SK-N-SH (cell line): Measurements from ENCODE around the gene CNTNAP2. TPM values are rescaled to one million over a fixed set of nuclear protein-coding genes. Genes with fewer than 3 reads are reported as not detected.
"Not testable (repeated sequence)": the region's sequence is repeated elsewhere in the genome, so short reads cannot be mapped to it uniquely, and the experiment has no call there.

Source experiments
- CTCF ChIA-PET: fragments of 300-600, 350-600 bp; formaldehyde crosslinking; extraction: SDS; loops from one replicate; lab custom pipeline; 2021; lab: Yijun Ruan, JAX
- POLR2A ChIA-PET: fragments of 350-600 bp; sonication (Branson Sonifier 250); formaldehyde crosslinking; extraction: SDS; loops from one replicate; lab custom pipeline; 2020; ENCODE audit warnings: antibody characterized with exemption, inconsistent platforms; lab: Yijun Ruan, JAX
- DNase-seq: peaks from one replicate; pipeline ENCODE4 v3.0.0; 2012
- H2AFZ ChIP-seq: fragments of 200-600 bp; sonication (generic); 2 replicates; pipeline ENCODE4 v1.8.1; 2016; ENCODE audit warnings: antibody characterized with exemption, mild to moderate bottlenecking, low read depth
- H3F3A ChIP-seq: fragments of 200-600 bp; sonication (generic); replicated peaks from 2 replicates; pipeline ENCODE3; 2016; ENCODE audit warnings: antibody characterized with exemption, mild to moderate bottlenecking; ENCODE audit not compliant: insufficient read depth
- H3K27ac ChIP-seq, 2 experiments: fragments of 200-500 bp in 1 of 2; fragments of 200-600 bp in 1 of 2; sonication (Bioruptor generic) in 1 of 2; sonication (generic), shearing (Covaris generic) in 1 of 2; 2 replicates each; pipeline versions ENCODE4 v1.5.1 to v1.6.1; 2014 to 2016; ENCODE audit warnings: low read depth in 2 of 2, inconsistent platforms in 1 of 2, low read length in 1 of 2, mild to moderate bottlenecking in 1 of 2, mixed read lengths in 1 of 2
- H3K27me3 ChIP-seq: fragments of 200-600 bp; sonication (generic), shearing (Covaris generic); 2 replicates; pipeline ENCODE4 v1.6.1; 2016; ENCODE audit warnings: mixed run types; ENCODE audit not compliant: insufficient read depth
- H3K36me3 ChIP-seq, 2 experiments: fragments of 200-500 bp in 1 of 2; fragments of 200-600 bp in 1 of 2; sonication (Bioruptor generic) in 1 of 2; sonication (generic) in 1 of 2; replicated peaks in 1 of 2; 2 replicates each; pipeline versions ENCODE3 to v1.5.1; 2014 to 2016; ENCODE audit warnings: low read length in 1 of 2, mild to moderate bottlenecking in 1 of 2; ENCODE audit not compliant: insufficient read depth in 2 of 2, control insufficient read depth in 1 of 2
- H3K4me1 ChIP-seq, 2 experiments: fragments of 200-500 bp in 1 of 2; fragments of 200-600 bp in 1 of 2; sonication (Bioruptor generic) in 1 of 2; sonication (generic), shearing (Covaris generic) in 1 of 2; 2 replicates each; pipeline versions ENCODE4 v1.5.1 to v1.6.1; 2014 to 2016; ENCODE audit warnings: low read depth in 1 of 2, low read length in 1 of 2, mixed run types in 1 of 2; ENCODE audit not compliant: insufficient read depth in 2 of 2, control insufficient read depth in 1 of 2
- H3K4me2 ChIP-seq: fragments of 200-600 bp; sonication (generic), shearing (Covaris generic); 2 replicates; pipeline ENCODE4 v1.6.1; 2017; ENCODE audit warnings: mixed run types
- H3K4me3 ChIP-seq, 2 experiments: fragments of 200-500 bp in 1 of 2; fragments of 200-600 bp in 1 of 2; sonication (Bioruptor generic) in 1 of 2; sonication (generic), shearing (Covaris generic) in 1 of 2; 2 replicates each; pipeline versions ENCODE4 v1.5.1 to v1.8.1; 2014 to 2016; ENCODE audit warnings: low read depth in 2 of 2, inconsistent platforms in 1 of 2, low read length in 1 of 2, mild to moderate bottlenecking in 1 of 2, mixed read lengths in 1 of 2, moderate library complexity in 1 of 2
- H3K79me2 ChIP-seq: fragments of 200-600 bp; sonication (generic); 2 replicates; pipeline ENCODE4 v1.8.1; 2017; ENCODE audit warnings: mild to moderate bottlenecking; ENCODE audit not compliant: insufficient read depth
- H3K9ac ChIP-seq: fragments of 200-600 bp; sonication (generic); 2 replicates; pipeline ENCODE4 v1.6.1; 2017; ENCODE audit warnings: mixed run types
- H3K9me2 ChIP-seq: fragments of 200-600 bp; sonication (generic); 2 replicates; pipeline ENCODE4 v1.6.1; 2017; ENCODE audit warnings: mixed run types
- H3K9me3 ChIP-seq: fragments of 200-600 bp; sonication (generic); 2 replicates; pipeline ENCODE4 v1.6.1; 2017; ENCODE audit warnings: mixed run types, mild to moderate bottlenecking, moderate library complexity
- H4K20me1 ChIP-seq: fragments of 200-600 bp; sonication (generic); 2 replicates; pipeline ENCODE4 v1.6.1; 2017; ENCODE audit warnings: mild to moderate bottlenecking, mixed run types; ENCODE audit not compliant: insufficient read depth
- CHD2 ChIP-seq: fragments of 150-350 bp; IDR thresholded peaks from 2 replicates; pipeline ENCODE4 v1.6.1; 2018; ENCODE audit warnings: low read length; ENCODE audit not compliant: partially characterized antibody
- EP300 ChIP-seq, 2 experiments: IDR thresholded peaks; 2 replicates each; pipeline versions ENCODE4 v1.4.0 to v1.6.1; 2012; ENCODE audit warnings: borderline replicate concordance in 1 of 2, low read depth in 1 of 2, low read length in 1 of 2
- FOXJ3 ChIP-seq: sonication (generic); formaldehyde crosslinking; IDR thresholded peaks from 2 replicates; pipeline ENCODE4 v1.5.1; 2020; ENCODE audit warnings: mild to moderate bottlenecking, missing genetic modification reagents
- FOXM1 ChIP-seq: IDR thresholded peaks from 2 replicates; pipeline ENCODE4 v1.4.0; 2012; ENCODE audit warnings: low read depth, mild to moderate bottlenecking
- MEF2A ChIP-seq: IDR thresholded peaks from 2 replicates; pipeline ENCODE4 v1.4.0; 2012; ENCODE audit warnings: low read depth, borderline replicate concordance
- NRF1 ChIP-seq: IDR thresholded peaks from 2 replicates; pipeline ENCODE4 v1.6.1; 2012; ENCODE audit warnings: low read depth, mild to moderate bottlenecking, low read length
- POLR2AphosphoS5 ChIP-seq: IDR thresholded peaks from 2 replicates; pipeline ENCODE4 v1.6.1; 2012; ENCODE audit warnings: low read depth, low read length
- RCOR1 ChIP-seq: fragments of 150-350 bp; IDR thresholded peaks from 2 replicates; pipeline ENCODE4 v1.6.1; 2017; ENCODE audit warnings: antibody characterized with exemption, low read length
- RFX5 ChIP-seq: IDR thresholded peaks from 2 replicates; pipeline ENCODE4 v1.6.1; 2012; ENCODE audit warnings: mild to moderate bottlenecking, improper control_type of control experiment, low read length
- RXRA ChIP-seq: IDR thresholded peaks from 2 replicates; pipeline ENCODE4 v1.4.0; 2012; ENCODE audit warnings: low read depth, mild to moderate bottlenecking, borderline replicate concordance
- SIN3A ChIP-seq: IDR thresholded peaks from 2 replicates; pipeline ENCODE4 v1.6.1; 2012; ENCODE audit warnings: low read depth, mild to moderate bottlenecking, low read length, moderate library complexity, borderline replicate concordance
- TCF12 ChIP-seq: IDR thresholded peaks from 2 replicates; pipeline ENCODE4 v1.4.0; 2012
- TEAD4 ChIP-seq: IDR thresholded peaks from 2 replicates; pipeline ENCODE4 v1.4.0; 2012; ENCODE audit warnings: mild to moderate bottlenecking, borderline replicate concordance; ENCODE audit not compliant: insufficient read depth
- YY1 ChIP-seq: IDR thresholded peaks from 2 replicates; pipeline ENCODE4 v1.4.0; 2012; ENCODE audit warnings: low read depth, mild to moderate bottlenecking
- WGBS: methylation state at CpG from one replicate; pipeline ENCODE4 v1.1.6; 2017; ENCODE audit warnings: low lambda C conversion rate; 5-methylcytosine and 5-hydroxymethylcytosine counted together
- polyA plus RNA-seq, 3 experiments: library from polyadenylated mRNA; depleted of rRNA; stranded (reverse); fragments of >200 nt; gene quantifications; 2 replicates each; pipeline ENCODE4 v1.2.3, GENCODE V29; 2012
- TF ChIP-seq, protein P1 (sequence below): fragments of 150-350 bp; IDR thresholded peaks from 2 replicates; pipeline ENCODE4 v1.6.1; 2016; ENCODE audit warnings: mild to moderate bottlenecking, low read depth, low read length
- TF ChIP-seq, protein P2 (sequence below): IDR thresholded peaks from 2 replicates; pipeline ENCODE4 v1.6.1; 2012; ENCODE audit warnings: mild to moderate bottlenecking, low read depth, low read length, moderate library complexity

Gene CNTNAP2
- polyA plus RNA-seq, 1 of the 3 experiments (the other 2 are of a cell fraction) = 3.4 TPM

DNA sequence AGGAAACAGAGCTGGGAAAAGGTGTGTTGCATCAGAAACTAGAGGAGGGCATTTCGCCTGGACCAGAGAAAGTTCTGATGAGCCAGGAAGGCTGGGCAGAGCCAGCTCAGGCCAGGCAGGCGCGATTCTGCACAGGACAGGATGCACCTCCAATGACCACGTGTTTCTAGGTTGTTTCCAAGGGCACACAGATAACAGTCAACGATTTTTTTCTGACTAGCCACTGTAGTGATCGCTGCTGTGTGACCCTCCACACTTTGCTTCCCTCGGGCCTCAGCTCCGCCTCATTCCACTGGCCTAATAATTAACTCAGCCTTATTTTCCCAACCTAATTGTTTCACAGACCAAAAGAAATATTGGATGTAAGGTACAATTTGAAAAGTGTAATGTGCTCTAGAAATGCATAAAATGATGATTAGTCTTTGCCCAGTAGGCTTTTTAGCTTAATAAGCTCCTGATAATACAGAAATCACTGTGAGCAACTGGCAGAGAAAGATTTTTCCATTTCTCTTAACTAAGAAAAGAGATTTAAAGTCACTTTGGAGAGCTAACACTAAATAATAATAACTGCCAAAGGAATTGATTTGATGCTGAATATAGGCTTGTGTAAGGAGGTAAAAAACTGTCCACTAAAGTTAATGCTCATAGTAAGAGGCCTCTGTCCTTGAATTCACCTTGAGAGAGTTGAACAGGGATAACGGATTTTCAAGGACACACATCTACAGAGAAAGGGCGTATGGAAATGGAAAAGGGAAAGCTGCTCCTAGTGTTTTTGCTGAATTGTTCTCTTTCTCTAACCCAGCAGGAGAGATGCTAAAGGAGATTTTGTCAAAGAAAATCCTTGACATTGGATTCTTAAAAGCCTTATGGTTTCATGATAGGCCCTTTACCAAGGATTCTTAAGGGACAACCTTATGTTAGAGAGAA is 2183.0 kb downstream of the CNTNAP2 start:
- H3K9me2 ChIP-seq = no peaks in the 10 kb centered on the region
- no peaks in the 10 kb centered on the region for H3K9me3 ChIP-seq
- no peaks in the 10 kb centered on the region for H3K36me3 ChIP-seq
- no peak for DNase-seq
- H3K79me2 ChIP-seq = no peaks in the 10 kb centered on the region
- peaks cover 5 to 11% of the 10 kb centered on the region in 2 experiments; a peak in 2 of 4 replicates for H3K4me1 ChIP-seq
- H2AFZ ChIP-seq = no peak overlapping the region
- H3K4me3 ChIP-seq = no peak overlapping the region
- no peaks in the 10 kb centered on the region for H3K27me3 ChIP-seq
- H3K9ac ChIP-seq = no peak overlapping the region
- H3K4me2 ChIP-seq = no peak overlapping the region
- CTCF ChIA-PET = interaction anchor here (0.6 to 1.5 kb wide), 7 partner anchors 12 to 195 kb away, joined by 3 to 4 read pairs (median 3); no protein-coding TSS in a partner anchor
- H3F3A ChIP-seq = no peaks in the 10 kb centered on the region
- WGBS = 57% methylated on average over 10 of the region's 10 CpGs
- no peak for TF ChIP-seq POLR2AphosphoS5
- no peak for TF ChIP-seq EP300 (IDR thresholded peaks at IDR 0.05; ENCODE audit: borderline replicate concordance in 1 of 2, low read depth in 1 of 2, low read length in 1 of 2)
- TF ChIP-seq FOXJ3 (CRISPR knock-in tag) = no peak
- no peak for TF ChIP-seq FOXM1
- no peak for TF ChIP-seq TEAD4
- TF ChIP-seq RCOR1 = no peak
- TF ChIP-seq RXRA = no peak
- TF ChIP-seq, protein P1, sequence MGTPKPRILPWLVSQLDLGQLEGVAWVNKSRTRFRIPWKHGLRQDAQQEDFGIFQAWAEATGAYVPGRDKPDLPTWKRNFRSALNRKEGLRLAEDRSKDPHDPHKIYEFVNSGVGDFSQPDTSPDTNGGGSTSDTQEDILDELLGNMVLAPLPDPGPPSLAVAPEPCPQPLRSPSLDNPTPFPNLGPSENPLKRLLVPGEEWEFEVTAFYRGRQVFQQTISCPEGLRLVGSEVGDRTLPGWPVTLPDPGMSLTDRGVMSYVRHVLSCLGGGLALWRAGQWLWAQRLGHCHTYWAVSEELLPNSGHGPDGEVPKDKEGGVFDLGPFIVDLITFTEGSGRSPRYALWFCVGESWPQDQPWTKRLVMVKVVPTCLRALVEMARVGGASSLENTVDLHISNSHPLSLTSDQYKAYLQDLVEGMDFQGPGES = no peak
- no peak for TF ChIP-seq NRF1
- no peak for TF ChIP-seq CHD2
- no peak for TF ChIP-seq RFX5
- TF ChIP-seq, protein P2, sequence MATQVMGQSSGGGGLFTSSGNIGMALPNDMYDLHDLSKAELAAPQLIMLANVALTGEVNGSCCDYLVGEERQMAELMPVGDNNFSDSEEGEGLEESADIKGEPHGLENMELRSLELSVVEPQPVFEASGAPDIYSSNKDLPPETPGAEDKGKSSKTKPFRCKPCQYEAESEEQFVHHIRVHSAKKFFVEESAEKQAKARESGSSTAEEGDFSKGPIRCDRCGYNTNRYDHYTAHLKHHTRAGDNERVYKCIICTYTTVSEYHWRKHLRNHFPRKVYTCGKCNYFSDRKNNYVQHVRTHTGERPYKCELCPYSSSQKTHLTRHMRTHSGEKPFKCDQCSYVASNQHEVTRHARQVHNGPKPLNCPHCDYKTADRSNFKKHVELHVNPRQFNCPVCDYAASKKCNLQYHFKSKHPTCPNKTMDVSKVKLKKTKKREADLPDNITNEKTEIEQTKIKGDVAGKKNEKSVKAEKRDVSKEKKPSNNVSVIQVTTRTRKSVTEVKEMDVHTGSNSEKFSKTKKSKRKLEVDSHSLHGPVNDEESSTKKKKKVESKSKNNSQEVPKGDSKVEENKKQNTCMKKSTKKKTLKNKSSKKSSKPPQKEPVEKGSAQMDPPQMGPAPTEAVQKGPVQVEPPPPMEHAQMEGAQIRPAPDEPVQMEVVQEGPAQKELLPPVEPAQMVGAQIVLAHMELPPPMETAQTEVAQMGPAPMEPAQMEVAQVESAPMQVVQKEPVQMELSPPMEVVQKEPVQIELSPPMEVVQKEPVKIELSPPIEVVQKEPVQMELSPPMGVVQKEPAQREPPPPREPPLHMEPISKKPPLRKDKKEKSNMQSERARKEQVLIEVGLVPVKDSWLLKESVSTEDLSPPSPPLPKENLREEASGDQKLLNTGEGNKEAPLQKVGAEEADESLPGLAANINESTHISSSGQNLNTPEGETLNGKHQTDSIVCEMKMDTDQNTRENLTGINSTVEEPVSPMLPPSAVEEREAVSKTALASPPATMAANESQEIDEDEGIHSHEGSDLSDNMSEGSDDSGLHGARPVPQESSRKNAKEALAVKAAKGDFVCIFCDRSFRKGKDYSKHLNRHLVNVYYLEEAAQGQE = no peak
- no peak for TF ChIP-seq TCF12
- TF ChIP-seq MEF2A = no peak
- no peak for TF ChIP-seq YY1
- no peak for TF ChIP-seq SIN3A
- H3K27ac ChIP-seq = no peak overlapping the region
- no peaks in the 10 kb centered on the region for H4K20me1 ChIP-seq
- POLR2A ChIA-PET = no interaction called here

DNA sequence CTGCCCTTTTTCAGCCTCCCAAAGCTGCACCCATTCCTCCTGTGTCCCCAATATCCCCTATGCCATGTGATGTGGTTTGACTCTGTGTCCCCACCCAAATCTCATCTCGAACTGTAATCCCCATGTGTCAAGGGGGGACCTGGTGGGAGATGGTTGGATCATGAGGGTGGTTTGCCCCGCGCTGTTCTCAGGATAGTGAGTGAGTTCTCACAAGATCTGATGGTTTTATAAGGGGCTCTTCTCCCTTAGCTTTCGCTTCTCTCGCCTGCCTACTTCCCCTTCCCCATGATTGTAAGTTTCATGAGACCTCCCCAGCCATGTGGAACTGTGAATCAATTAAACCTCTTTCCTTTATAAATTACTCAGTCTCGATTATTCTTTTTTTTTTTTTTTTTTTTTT is 2185.8 kb downstream of the CNTNAP2 start:
- H2AFZ ChIP-seq, H3K9me2 ChIP-seq, POLR2A ChIA-PET, H3K36me3 ChIP-seq, H3K4me2 ChIP-seq, H3K9ac ChIP-seq, H3K79me2 ChIP-seq, H3F3A ChIP-seq, H3K27me3 ChIP-seq, H3K9me3 ChIP-seq, DNase-seq, H3K4me3 ChIP-seq, H3K27ac ChIP-seq, CTCF ChIA-PET, H4K20me1 ChIP-seq: not testable (repeated sequence)
- WGBS = 77% methylated on average over 6 of the region's 6 CpGs
- peaks cover 5 to 11% of the 10 kb centered on the region in 2 experiments; a peak in 2 of 4 replicates for H3K4me1 ChIP-seq
